GM18505 (cell line): ENCODE measurements around the gene SPI1.

Experiments used
- ATAC-seq: cut with Tn5 transposase; IDR thresholded peaks from one replicate; pipeline ENCODE4 v1.9.1; 2021; ENCODE audit not compliant: unreplicated experiment
- POLR2A ChIP-seq: IDR thresholded peaks from 4 replicates; pipeline ENCODE4 v1.6.1; 2011; ENCODE audit warnings: borderline replicate concordance; ENCODE audit not compliant: insufficient read depth, insufficient read length; ENCODE audit errors: extremely low read depth

The SPI1 gene

GRCh38 chr11:47411884-47412746 is 33.8 kb upstream of the SPI1 start:
- no peak for TF ChIP-seq POLR2A
- no peak for ATAC-seq

- no peak for ATAC-seq
Observed at GRCh38 chr11:47410370-47411264, 32.3 kb upstream of the SPI1 start.

DNA sequence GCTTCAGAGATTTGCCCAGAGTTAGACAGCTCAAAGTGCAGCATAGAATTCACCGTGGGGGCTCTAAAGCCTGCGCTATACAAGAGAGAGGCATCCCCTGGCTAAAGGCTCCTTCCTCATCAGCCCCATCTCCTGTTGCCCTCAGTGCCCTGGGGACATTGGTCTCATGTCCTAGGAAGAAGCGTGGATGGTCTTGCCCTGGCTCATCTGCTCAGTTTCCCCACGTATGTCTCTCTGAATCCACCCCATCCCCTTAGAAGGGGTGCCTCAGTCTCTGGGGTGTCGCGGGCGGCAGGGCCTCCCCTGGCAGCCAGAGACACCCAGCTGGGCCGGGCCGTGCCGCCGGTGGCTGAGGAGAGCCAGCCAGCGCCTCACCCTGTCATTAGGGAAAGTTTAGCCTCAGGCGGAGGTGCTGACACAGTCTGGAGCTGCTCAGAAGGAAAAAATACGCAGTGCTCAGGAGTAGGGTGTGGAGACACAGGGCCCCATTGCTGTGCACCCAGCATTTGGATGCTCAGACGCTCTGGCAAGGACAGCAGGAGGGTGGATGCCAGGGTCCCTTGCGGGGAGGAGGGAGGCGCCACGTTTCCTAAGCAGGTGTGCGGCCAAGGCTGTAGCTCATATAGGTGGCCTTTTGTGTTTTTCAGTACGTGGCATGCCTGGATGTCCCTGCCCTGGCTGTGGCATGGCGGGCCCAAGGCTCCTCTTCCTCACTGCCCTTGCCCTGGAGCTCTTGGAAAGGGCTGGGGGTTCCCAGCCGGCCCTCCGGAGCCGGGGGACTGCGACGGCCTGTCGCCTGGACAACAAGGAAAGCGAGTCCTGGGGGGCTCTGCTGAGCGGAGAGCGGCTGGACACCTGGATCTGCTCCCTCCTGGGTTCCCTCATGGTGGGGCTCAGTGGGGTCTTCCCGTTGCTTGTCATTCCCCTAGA is 31.4 kb upstream of the SPI1 start:
- no peak for ATAC-seq

More at GRCh38 chr11:47410370-47411264, 32.3 kb upstream of the SPI1 start:
- no peak for TF ChIP-seq POLR2A

GRCh38 chr11:47408598-47409439 is 30.5 kb upstream of the SPI1 start:
- no peak for TF ChIP-seq POLR2A
- no peak for ATAC-seq

More for the DNA sequence above, 31.4 kb upstream of the SPI1 start:
- TF ChIP-seq POLR2A, result no peak

GRCh38 chr11:47407746-47408590 is 29.6 kb upstream of the SPI1 start, which contains the start of gene SLC39A13:
Gene SLC39A13 (plus strand): TSS chr11:47408590. CDS start chr11:47410095, 1,505 bp downstream.
- TF ChIP-seq POLR2A, result peak; percentile 72
- ATAC-seq, result peak; percentile 85

DNA sequence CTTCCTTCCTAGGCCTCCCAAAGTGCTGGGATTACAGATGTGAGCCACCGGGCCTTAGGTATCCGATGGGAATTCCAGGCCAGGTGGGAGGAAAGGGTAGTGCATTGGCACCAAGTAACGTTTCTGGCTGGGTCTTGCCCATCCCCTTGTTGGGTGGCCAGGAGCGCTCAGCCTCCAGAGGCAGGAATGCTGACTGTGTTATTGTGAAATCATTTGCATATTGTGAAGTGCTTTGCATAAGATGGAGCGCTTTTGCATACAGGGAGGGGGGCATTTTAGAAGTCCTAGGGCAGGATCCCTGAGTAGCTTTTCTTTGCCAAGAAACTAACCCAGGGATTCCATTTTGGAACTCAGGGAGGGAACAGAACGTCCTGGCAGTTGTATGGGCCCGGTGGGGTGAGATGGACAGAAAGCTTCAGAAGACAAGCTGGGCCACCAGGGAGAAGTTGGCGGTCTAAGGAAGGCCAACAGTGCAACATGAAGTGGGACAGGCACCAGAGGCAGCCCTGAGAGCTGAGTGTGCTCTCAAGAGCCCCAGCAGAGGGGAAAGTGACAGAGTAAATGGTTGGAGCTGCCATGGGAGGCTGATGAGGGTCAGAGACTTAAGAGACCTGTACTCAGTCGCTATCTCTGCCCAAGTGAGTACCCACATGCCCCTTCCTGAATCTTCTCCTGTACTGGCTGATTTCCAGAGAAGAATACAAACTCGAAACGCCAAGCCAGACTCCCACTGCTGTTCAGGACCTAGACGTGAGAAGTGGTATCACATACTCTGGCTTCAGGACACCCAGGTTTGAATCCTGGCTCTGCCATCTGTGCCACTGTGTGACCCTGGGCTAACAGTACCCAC is 28.8 kb upstream of the SPI1 start:
- TF ChIP-seq POLR2A, result no peak
- no peak for ATAC-seq

GRCh38 chr11:47403571-47403970 is 25.2 kb upstream of the SPI1 start:
- no peak for TF ChIP-seq POLR2A
- no peak for ATAC-seq

DNA sequence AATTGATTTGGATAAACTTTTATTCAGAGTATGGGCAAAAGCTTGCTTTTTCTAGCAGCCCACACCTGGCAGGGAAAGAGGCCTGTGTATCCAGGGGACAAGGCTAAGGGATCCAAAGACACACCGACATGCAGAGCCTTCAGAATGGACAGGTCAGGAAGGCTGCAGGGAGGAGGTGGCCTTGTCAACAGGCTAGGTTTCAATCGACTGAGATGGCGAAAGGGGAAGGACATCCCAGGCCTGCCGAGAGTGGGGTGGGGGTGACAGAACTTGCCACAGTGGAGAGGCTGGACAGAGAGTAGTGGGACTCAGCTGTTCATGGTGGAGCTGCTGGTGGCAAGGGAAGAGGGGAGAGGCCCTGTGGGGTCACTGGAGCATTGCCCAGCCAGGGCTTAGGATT is 24.8 kb upstream of the SPI1 start:
- no peak for TF ChIP-seq POLR2A
- ATAC-seq, result no peak

DNA sequence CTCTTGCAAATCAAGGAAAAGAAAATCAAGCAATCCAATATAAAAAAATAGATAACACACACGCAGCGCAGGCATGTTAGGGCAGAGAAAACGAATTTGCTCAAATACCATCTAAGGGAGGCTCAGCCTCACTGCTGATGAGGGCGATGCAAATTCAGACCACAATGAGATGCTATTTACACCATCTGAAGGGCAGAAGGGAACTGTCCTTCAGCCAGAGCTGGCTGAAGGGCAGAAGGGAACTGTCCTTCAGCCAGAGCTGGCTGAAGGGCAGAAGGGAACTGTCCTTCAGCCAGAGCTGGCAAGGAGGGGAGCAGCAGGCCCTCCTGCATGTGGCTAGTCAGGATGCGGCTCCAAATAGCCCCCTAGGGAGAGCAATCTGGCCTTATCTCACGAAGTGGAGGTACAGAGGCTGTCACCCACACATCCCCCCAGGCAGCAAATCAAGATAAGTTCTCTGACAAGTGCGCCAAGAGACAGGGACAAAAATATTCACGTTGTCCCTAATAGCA is 22.5 kb upstream of the SPI1 start:
- TF ChIP-seq POLR2A, result peak; percentile 47
- ATAC-seq, result peak; percentile 62

DNA sequence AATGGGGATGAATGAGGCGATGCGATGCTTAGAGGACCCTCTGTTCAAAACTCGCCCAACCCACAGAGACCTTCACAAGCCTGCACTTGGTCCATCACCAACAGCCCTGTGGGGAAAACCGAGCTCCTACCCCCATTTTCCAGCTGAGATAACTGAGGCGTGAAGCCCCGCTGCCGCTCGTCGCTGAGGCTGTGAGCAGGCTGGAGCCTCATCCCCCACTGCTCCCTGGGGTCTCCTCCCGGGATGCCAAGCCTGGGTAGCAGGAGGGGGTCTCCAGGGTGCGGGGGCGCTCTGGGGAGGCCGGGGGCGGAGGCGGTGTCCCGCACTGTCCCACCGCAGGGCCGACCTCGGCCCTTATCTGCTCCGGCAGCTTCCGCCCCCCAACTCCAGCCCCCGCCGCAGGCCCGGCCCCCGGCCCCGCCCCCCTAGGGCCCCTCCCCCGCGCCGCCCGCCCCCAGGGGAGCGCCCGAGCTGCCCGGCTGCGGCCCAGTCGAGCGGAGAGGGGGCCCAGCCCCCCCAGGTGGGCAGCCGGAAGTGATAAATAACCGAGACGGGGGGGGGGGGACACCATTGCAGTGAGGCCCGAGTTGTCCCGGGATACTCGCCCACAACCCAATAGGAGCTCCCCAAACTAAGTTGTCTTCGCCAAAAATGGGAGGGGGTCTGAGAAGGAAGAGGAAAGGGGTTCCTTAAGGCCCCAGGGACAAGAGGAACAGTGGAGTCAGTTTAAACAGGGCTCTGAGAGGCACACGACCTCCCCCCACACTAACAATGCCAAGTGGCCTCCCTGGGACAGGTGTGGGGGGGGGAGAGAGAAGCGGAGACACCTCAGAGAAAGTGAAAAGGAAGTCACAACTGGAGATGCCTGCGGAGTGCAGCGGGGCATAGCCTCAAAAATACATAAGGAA is 21.8 kb upstream of the SPI1 start:
- ATAC-seq, result peak; percentile 45
- TF ChIP-seq POLR2A, result peak; percentile 55

DNA sequence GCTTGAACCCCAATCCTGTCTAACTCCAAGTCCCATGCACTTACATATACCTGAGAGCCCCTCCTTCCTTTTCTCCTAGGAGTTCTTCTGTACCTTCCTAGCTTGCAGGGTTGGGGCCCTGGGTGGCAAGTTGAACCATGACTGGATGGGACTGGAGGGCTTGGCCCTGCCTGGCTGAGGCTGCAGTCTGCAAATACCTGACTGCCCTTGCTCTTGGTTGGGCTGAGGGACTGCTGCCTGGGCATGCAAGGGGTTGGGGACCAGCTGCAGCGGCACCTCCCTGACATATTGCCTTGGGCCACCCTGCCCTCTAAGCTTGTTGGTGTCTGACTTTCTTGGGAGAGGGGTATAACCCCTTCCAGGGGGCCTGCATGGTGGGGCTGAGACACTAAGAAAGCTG is 20.2 kb upstream of the SPI1 start:
- no peak for TF ChIP-seq POLR2A
- ATAC-seq, result no peak
